HAP-1 (cell line): ENCODE results near the gene FZD7.

Experiments
- DNase-seq, 2 experiments: peaks; one replicate each; pipeline ENCODE4 v3.0.0-alpha.2; 2016 to 2020; ENCODE audit warnings: low spot score in 2 of 2
- H3K27me3 ChIP-seq: fragments of 250-450 bp; sonication (Bioruptor Pico); 2 replicates; pipeline ENCODE4 v1.5.1; 2020; ENCODE audit warnings: low read depth, mild to moderate bottlenecking, moderate library complexity
- H3K36me3 ChIP-seq: fragments of 250-450 bp; sonication (Bioruptor Pico); replicated peaks from 2 replicates; pipeline ENCODE4 v1.5.1; 2020; ENCODE audit warnings: mild to moderate bottlenecking
- H3K4me1 ChIP-seq: fragments of 250-450 bp; sonication (Bioruptor Pico); 2 replicates; pipeline ENCODE4 v1.5.1; 2020; ENCODE audit warnings: mild to moderate bottlenecking
- H3K4me3 ChIP-seq: fragments of 250-450 bp; sonication (Bioruptor Pico); 2 replicates; pipeline ENCODE4 v1.5.1; 2020; ENCODE audit warnings: mild to moderate bottlenecking, moderate library complexity
- H3K9me3 ChIP-seq: fragments of 250-450 bp; sonication (Bioruptor Pico); 2 replicates; pipeline ENCODE4 v1.5.1; 2020; ENCODE audit warnings: mild to moderate bottlenecking, moderate library complexity
- in situ Hi-C: fragments of 300-500 bp; cut with MboI; formaldehyde crosslinking; loops from 3 replicates; pipeline ENCODE4 v1.14.3; 2020; ENCODE audit warnings: low sequenced_read_pairs, inconsistent platforms, mixed read lengths

FZD7 gene

GRCh38 chr2:202072737-202073401 is 39.2 kb downstream of the FZD7 start, which contains the start of gene KIAA2012:
Gene KIAA2012, plus strand, starts transcription at chr2:202073255. Its CDS starts 373 bp downstream, at chr2:202073628.
- no peaks in the 10 kb centered on the region for H3K36me3 ChIP-seq
- no peak within 1 kb of the TSS for H3K4me3 ChIP-seq
- no peaks in the 10 kb centered on the region for H3K9me3 ChIP-seq
- no peaks in the 10 kb centered on the region for H3K4me1 ChIP-seq
- no peaks in the 10 kb centered on the region for H3K27me3 ChIP-seq
- in situ Hi-C loops, result no loop called here
- DNase-seq, result no peak

DNA sequence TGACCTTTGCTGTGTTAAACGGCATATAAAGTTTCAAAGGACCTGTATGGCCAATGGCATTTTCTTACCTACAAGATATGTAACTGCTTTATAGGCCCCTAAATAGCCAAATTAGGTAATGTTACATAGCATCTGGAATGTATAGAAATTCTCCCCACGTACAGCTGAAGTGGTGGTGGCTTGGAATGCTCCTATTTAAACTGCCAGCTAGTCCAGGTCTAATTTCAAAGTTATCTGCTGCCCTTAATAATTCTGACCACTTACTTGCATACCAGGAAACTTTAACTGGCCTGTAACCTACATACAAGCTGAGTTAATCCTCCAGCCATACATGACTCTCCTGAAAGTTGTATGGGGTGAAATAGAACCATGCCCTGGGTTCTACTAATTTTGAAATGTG is 40.7 kb downstream of the FZD7 start:
- H3K9me3 ChIP-seq, result no peaks in the 10 kb centered on the region
- no peaks in the 10 kb centered on the region for H3K27me3 ChIP-seq
- H3K4me3 ChIP-seq, result no peak overlapping the region
- no peak for DNase-seq
- H3K4me1 ChIP-seq, result no peaks in the 10 kb centered on the region
- H3K36me3 ChIP-seq, result no peaks in the 10 kb centered on the region
- in situ Hi-C loops, result no loop called here

DNA sequence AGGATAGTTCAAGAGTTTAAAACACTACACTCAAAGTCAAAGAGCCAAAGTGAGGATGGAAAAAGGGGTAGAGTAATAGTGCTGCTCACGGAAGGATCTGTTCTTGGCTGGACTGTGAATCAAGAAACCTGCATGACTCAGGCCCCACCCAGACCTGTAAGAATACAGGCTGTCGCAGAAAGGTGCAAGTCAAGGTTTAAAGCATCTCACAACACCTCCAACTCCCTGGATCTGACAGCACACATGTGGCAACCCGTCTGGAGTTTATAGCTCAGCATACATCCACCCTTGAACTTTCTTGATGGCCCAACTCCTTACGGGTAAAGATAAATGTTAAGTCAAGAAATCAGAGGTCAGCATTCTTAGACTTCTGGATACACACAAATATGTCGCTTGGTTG is 45.7 kb downstream of the FZD7 start:
- Histone ChIP-seq H3K9me3 (no peaks in the 10 kb centered on the region), H3K36me3 (no peaks in the 10 kb centered on the region), H3K4me1 (no peaks in the 10 kb centered on the region), H3K4me3 (no peak overlapping the region), H3K27me3 (no peaks in the 10 kb centered on the region)
- in situ Hi-C loops, result no loop called here
- DNase-seq, result no peak

GRCh38 chr2:202084265-202084664 is 50.6 kb downstream of the FZD7 start:
- Histone ChIP-seq H3K4me3 (no peak overlapping the region), H3K36me3 (no peaks in the 10 kb centered on the region), H3K27me3 (no peaks in the 10 kb centered on the region), H3K9me3 (no peaks in the 10 kb centered on the region), H3K4me1 (no peaks in the 10 kb centered on the region)
- in situ Hi-C loops, result no loop called here
- no peak for DNase-seq
